GM18867 (cell line): ENCODE measurements around the gene EYA2.
"Not testable (repeated sequence)": the region's sequence is repeated elsewhere in the genome, so short reads cannot be mapped to it uniquely, and the experiment has no call there.

Source experiments
- ATAC-seq: cut with Tn5 transposase; IDR thresholded peaks from one replicate; pipeline ENCODE4 v1.9.1; 2021; ENCODE audit warnings: mild to moderate bottlenecking, moderate library complexity; ENCODE audit not compliant: unreplicated experiment

Gene EYA2

GRCh38 chr20:46894971-46895905 is 595 bp downstream of the EYA2 start:
- ATAC-seq = no peak

DNA sequence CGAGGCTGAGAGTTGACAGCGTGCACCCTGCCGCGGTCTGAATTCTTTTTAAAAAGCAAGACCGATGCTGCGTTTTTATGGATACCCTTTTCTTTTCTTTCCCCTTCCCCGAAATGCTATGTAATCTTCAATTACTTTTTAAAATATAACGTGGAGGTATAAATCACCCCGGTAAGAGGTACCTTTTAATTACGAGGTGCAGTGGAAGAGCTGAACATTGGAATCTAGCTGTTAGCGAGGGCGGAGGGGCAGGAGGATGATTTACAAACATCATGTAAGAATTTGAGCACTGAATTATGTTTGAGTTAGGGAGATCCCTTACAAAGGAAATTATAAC is 1.2 kb downstream of the EYA2 start:
- ATAC-seq = no peak

- no peak for ATAC-seq
These were observed 2.8 kb downstream of the EYA2 start for GRCh38 chr20:46897328-46897880.

DNA sequence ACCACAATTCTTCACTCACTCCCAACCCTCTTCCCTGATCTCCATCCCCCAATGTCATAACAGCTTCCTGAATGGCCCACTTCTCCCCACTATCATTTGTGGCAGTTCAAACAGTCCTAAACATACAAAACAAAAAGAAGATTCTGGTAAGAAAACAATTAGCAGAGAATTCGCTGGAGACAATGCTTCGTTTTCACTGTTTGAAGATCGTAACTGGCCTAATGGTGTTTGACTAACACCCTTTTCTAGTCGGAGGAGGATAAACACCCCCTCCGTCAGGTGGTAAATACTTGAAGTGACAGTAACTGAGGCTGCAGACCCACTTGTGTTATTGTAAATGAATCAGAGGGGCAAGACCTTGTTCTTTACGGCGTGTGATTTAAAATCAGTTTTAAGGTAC is 3.8 kb downstream of the EYA2 start:
- no peak for ATAC-seq

DNA sequence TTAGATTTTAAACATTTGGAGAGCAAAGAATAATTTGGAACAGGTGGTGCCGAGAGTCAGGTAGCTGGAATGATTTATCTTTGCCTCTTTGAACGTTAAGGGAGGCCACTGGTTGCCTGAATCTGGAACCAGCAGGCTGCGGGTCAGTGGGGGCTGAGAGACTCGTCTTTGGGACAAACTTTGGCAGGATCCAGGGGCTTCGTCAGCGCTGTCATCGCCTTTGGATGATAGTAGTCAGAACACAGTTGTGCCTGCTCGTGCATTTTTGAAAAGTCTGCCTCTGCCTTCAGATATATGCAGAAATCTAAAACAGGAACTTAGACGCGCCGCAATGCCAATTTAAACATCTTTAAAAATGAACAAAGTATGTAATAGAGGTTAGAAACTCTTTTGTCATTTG is 5.0 kb downstream of the EYA2 start:
- no peak for ATAC-seq

- no peak for ATAC-seq
These were observed 5.4 kb downstream of the EYA2 start for GRCh38 chr20:46900086-46900485.

- ATAC-seq = no peak
These were observed 6.2 kb downstream of the EYA2 start for GRCh38 chr20:46900826-46901225.

DNA sequence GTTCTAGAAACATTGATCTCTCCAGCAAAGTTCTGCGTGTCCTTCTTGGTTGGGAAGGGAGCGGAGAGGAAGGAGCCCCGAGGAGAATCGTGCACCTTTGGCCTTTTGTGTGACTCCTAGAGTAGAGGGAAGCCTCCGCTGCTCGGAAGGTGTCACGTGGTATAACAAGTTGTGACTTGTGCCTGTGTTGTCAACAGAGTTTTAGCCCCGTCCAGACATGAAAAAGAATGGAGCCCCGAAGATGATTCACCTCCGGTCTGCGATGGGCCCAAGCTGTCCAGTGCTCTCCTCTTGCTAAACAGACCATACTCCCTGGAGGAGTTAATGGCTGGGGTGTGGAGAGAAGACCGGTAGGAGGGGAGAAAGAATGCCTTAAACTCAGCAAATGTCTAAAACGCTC is 7.0 kb downstream of the EYA2 start:
- no peak for ATAC-seq

GRCh38 chr20:46903256-46903655 is 8.6 kb downstream of the EYA2 start:
- ATAC-seq = no peak

- ATAC-seq = no peak
These were observed 9.3 kb downstream of the EYA2 start for GRCh38 chr20:46903937-46904336.

GRCh38 chr20:46905364-46906125 is 10.9 kb downstream of the EYA2 start:
- no peak for ATAC-seq

DNA sequence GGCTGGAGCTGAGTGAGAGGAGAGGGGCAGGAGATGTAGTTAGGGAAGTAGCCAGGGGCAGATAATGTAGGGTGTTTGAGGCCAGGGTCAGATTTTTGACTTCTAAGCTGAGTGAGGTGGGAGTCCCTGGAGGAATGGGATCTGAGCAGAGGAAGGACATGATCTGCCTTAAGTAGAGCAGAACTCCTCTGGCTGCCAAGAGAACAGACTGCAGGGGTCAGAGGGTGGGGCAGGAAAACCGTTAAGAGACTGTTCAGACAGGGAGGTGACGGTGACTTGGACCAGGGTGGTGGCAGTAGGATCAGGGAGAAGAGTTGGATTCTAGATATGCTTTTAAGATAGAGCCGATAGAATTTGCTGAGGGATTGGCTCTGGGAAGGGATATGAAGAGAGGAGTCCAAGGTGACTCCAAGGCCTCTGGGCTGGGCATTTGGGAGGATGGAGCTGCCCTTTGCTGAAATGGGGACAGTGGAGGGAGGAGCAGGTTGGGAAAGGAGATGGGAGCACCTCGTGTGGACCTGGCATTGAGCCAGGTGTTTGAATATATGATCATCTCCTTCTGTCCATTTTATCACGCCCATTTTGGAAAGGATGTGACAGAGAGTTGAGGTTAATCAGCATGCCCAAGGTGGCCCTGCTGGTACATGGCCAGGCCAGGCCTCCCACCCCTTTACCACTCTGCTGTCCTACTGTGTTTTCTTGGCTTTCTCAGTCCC is 18.8 kb downstream of the EYA2 start:
- no peak for ATAC-seq

DNA sequence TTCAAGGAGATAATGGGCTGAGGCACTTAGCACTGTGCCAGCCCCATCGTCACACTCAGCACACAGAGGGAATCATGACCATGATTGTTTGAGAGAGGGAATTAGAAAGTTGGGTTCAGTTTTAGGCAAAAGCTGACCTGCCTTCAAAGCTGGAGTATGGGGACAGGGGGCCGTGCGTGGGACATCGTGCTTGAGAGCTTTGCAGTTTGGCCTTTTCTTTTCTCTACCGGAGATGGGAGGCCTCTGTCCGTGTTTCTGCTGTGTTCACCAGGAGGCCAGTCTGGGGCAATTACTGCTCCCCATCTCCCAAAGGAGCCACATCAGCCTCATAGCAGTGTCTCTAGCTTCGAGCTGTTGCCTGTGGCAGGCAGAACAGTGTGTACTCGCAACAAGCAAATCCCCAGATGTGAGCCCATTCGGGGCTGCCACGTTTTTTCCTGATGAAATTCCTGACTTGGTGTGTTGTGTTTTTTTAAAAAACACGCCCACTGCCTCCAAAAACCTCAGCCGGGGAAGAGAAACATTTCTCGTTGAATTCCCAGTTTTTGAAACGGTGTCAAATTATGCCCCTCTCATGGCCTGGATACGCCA is 20.2 kb downstream of the EYA2 start:
- no peak for ATAC-seq

DNA sequence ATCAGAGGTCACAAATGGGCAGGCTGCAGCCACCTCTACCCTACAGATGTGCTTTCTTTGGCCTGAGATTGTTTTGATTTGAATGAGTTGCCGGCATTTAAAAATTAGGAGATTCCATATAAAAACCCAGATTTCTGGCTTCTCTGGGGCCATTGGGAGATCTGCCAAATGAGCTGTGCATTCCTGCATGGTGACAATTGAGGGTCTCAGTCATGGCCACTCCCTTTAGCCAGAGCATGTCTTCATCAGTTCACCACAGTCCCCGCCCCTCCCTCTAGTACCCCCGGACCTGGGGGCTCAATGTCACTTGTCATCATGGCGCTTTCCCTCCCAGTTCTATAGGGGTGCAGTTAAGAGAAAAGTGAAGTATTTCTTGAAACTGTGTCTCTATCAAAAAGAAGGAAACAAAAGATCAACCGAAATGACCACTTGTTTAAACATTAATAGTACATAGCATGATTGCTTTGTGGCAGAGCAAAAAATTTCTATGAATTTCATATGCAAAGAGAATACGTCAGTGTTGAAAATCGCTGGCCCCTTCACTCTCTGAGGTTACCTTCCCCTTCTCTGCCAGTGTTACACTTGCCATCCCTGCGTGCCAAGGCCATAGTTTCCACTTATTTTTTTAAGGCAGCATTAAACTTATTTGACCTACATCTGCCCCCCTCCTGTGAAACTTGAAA is 21.1 kb downstream of the EYA2 start:
- ATAC-seq = no peak

DNA sequence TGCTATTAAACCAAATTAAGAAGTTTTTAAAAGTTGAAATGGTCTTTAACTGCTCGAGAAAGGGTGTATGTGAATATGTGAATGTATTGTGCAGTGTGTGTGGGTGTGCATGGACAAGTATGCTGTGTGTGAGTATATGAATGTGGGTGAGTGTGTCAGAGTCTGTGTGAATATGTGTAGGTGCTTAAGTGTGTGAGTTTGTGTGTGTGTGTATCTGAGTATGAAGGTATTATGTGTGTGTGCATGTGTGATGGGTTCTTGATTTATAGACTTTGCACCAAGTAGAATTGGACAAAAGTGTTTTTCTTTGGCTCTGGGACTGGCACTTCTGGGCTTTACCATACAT is 21.6 kb downstream of the EYA2 start:
- ATAC-seq = no peak

DNA sequence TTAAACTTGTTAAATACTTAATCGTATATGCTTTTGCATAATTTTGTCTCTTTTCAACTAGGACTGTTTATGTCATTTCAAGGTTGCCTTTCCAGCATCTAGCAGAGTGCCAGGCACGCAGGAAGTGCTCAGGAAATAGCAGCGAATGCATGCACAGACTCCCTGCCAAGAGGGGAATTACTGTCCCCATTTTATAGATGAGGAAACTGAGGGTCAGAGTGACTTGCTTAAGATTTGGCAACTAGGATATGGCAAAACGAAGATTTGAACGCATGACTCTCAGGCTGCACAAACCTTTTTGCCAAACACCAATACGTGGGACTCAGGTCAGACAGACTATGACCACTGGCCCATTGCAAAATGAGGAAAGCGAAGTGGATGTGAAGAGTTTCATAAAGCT is 22.5 kb downstream of the EYA2 start:
- ATAC-seq = no peak

GRCh38 chr20:46920114-46920513 is 25.5 kb downstream of the EYA2 start:
- ATAC-seq = no peak

GRCh38 chr20:46922841-46923240 is 28.2 kb downstream of the EYA2 start:
- not testable (repeated sequence) for ATAC-seq

DNA sequence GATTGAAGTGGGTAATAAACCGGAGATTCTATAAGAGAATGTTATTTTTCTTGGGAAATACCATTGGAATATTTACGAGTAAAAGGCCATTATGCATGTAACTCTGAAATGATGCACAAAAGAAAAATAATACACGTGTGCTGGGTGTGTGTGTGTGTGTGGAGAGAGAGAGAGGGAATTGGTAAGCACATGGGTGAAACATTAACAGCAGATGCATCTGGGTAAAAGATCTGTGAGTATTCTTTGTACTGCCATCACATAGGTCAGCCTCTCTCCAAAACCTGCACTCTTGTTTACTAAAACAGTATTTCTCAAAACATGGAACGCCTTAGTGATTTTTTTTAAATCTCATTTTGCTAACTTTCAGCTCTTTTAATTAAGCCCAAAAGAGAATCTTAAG is 28.9 kb downstream of the EYA2 start:
- no peak for ATAC-seq

DNA sequence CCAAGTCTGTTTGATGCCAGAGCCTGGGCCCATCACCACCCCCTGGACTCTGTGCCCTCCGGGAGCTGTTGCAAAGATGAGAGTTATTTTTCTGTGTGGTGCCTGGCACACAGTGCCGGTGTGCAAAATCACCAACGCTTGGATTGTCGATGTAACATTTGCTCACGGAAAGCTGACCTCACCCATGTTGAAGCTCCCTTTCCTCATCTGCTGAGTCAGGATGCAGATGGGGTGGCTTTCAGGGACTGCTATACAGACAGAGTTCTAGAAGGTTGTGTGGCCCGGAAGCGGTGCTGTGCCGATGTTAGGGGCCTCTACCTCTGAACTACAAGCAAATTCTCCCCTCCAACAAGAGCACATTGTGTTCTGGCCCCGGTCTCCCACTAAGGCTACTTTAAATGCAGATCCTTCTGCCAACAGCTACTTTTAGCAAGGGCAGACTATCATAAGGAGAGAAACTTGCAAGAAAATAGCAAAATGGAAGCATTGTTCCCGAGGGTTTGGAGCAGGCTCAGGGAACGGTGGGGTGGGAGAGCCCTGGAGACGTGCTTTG is 34.0 kb downstream of the EYA2 start:
- ATAC-seq = no peak
